Endothelial cell of umbilical vein (primary cell): ENCODE results near the gene DIPK1A. TPM values are rescaled to one million over a fixed set of nuclear protein-coding genes. Genes with fewer than 3 reads are reported as not detected.

Experiments
- BruUV-seq: library from RNA; stranded (reverse); fragments of 400-500 nt; replicated peaks from 2 replicates; lab custom pipeline; 2021; lab: Mats Ljungman, UMichigan
- CTCF ChIA-PET: fragments of 300-600, 350-600 bp; sonication (Branson Sonifier 250); formaldehyde crosslinking; loops from one replicate; lab custom pipeline; 2021; ENCODE audit warnings: antibody characterized with exemption, inconsistent platforms; lab: Charles Lee
- POLR2A ChIA-PET: fragments of 300-600, 350-600 bp; sonication (Branson Sonifier 250); formaldehyde crosslinking; loops from one replicate; lab custom pipeline; 2021; ENCODE audit warnings: antibody characterized with exemption, inconsistent platforms; lab: Charles Lee
- DNase-seq: peaks from one replicate; pipeline ENCODE4 v3.0.0-alpha.2; 2011; ENCODE audit warnings: low read depth, low spot score
- FAIRE-seq: peaks from 2 replicates; lab custom pipeline; 2011; peaks lifted over from hg19 to GRCh38; lab: Jason Lieb, UNC
- H2AFZ ChIP-seq: 2 replicates; pipeline ENCODE4 v1.6.0; 2012; ENCODE audit warnings: low read depth, low read length, control low read depth, inconsistent platforms
- H3K27ac ChIP-seq: 2 replicates; pipeline ENCODE4 v1.5.1; 2011; ENCODE audit warnings: low read depth, mild to moderate bottlenecking, control low read depth, low read length, moderate library complexity; ENCODE audit not compliant: insufficient read depth
- H3K27me3 ChIP-seq, 2 experiments: 2 replicates each; pipeline versions ENCODE4 v1.6.0 to v1.6.1; 2011; ENCODE audit warnings: low read length in 2 of 2, mixed read lengths in 1 of 2; ENCODE audit not compliant: control insufficient read depth in 2 of 2, insufficient read depth in 2 of 2
- H3K36me3 ChIP-seq, 2 experiments: 2 replicates in 1 of 2; 3 replicates in 1 of 2; pipeline ENCODE4 v1.5.1; 2011; ENCODE audit warnings: low read length in 2 of 2, mild to moderate bottlenecking in 1 of 2, moderate library complexity in 1 of 2; ENCODE audit not compliant: control insufficient read depth in 2 of 2, insufficient read depth in 2 of 2; ENCODE audit errors: extremely low read depth in 1 of 2
- H3K4me1 ChIP-seq: 3 replicates; pipeline ENCODE4 v1.5.1; 2011; ENCODE audit warnings: mild to moderate bottlenecking, low read length; ENCODE audit not compliant: control insufficient read depth, insufficient read depth; ENCODE audit errors: extremely low read depth
- H3K4me2 ChIP-seq: 2 replicates; pipeline ENCODE4 v1.6.1; 2011; ENCODE audit warnings: low read length, control low read depth, mixed read lengths; ENCODE audit not compliant: insufficient read depth
- H3K4me3 ChIP-seq, 3 experiments: fragments of 200-600 bp in 1 of 3; sonication (generic), shearing (Covaris generic) in 1 of 3; replicated peaks in 1 of 3; 2 replicates each; pipeline ENCODE4 v1.5.1; 2011 to 2016; ENCODE audit warnings: control low read depth in 3 of 3, low read length in 3 of 3, mild to moderate bottlenecking in 2 of 3, inconsistent platforms in 1 of 3, low read depth in 1 of 3, moderate library complexity in 1 of 3; ENCODE audit not compliant: insufficient read depth in 1 of 3
- H3K79me2 ChIP-seq: 2 replicates; pipeline ENCODE4 v1.6.0; 2012; ENCODE audit warnings: low read length, inconsistent platforms; ENCODE audit not compliant: control insufficient read depth, insufficient read depth
- H3K9ac ChIP-seq: replicated peaks from 2 replicates; pipeline ENCODE3; 2011; ENCODE audit warnings: low read length, control low read depth; ENCODE audit not compliant: insufficient read depth; ENCODE audit errors: extremely low read depth
- H3K9me1 ChIP-seq: replicated peaks from 3 replicates; pipeline ENCODE4 v1.6.0; 2011; ENCODE audit warnings: mild to moderate bottlenecking, low read length; ENCODE audit not compliant: control insufficient read depth, insufficient read depth; ENCODE audit errors: extremely low read depth
- H3K9me3 ChIP-seq: replicated peaks from 2 replicates; pipeline ENCODE4 v1.5.1; 2012; ENCODE audit warnings: low read length, inconsistent platforms; ENCODE audit not compliant: control insufficient read depth, insufficient read depth
- H4K20me1 ChIP-seq: replicated peaks from 2 replicates; pipeline ENCODE3; 2011; ENCODE audit warnings: mild to moderate bottlenecking, low read length; ENCODE audit not compliant: control insufficient read depth, insufficient read depth; ENCODE audit errors: extremely low read depth
- EZH2 ChIP-seq: IDR thresholded peaks from 2 replicates; pipeline ENCODE4 v1.6.1; 2012; ENCODE audit warnings: borderline replicate concordance, low read depth, mild to moderate bottlenecking, moderate library complexity, low read length, inconsistent platforms; ENCODE audit not compliant: severe bottlenecking
- FOS ChIP-seq: IDR thresholded peaks from 2 replicates; pipeline ENCODE4 v1.6.1; 2011; ENCODE audit warnings: mild to moderate bottlenecking, low read length, moderate library complexity, borderline replicate concordance; ENCODE audit not compliant: insufficient read depth
- GATA2 ChIP-seq: IDR thresholded peaks from 2 replicates; pipeline ENCODE4 v1.7.0; 2011; ENCODE audit warnings: low read depth, mild to moderate bottlenecking, moderate library complexity, mixed read lengths, low read length; ENCODE audit not compliant: insufficient read length, insufficient read depth
- JUN ChIP-seq: IDR thresholded peaks from 2 replicates; pipeline ENCODE4 v1.6.1; 2011; ENCODE audit warnings: borderline replicate concordance, low read depth; ENCODE audit not compliant: insufficient read length, insufficient read depth
- MYC ChIP-seq: IDR thresholded peaks from one replicate; pipeline ENCODE4 v1.6.1; 2011; ENCODE audit warnings: mild to moderate bottlenecking, low read depth, low read length
- POLR2A ChIP-seq: IDR thresholded peaks from 2 replicates; pipeline ENCODE4 v1.6.1; 2012; ENCODE audit warnings: low read depth, mild to moderate bottlenecking, control low read depth, low read length
- POLR2AphosphoS5 ChIP-seq: IDR thresholded peaks from 2 replicates; pipeline ENCODE4 v1.6.1; 2012; ENCODE audit warnings: low read depth, mild to moderate bottlenecking, control low read depth, low read length, moderate library complexity; ENCODE audit not compliant: insufficient read depth
- dilution Hi-C: fragments of 300-500 bp; cut with MboI; formaldehyde crosslinking; loops from one replicate; pipeline ENCODE4 v1.15.0; 2019; ENCODE audit warnings: low sequenced_read_pairs; ENCODE audit not compliant: extremely low pct_ligation_motif_present
- intact Hi-C: fragments of 100-400 bp; cut with micrococcal nuclease; formaldehyde crosslinking; loops from one replicate; pipeline ENCODE4 v1.10.0; 2022
- polyA plus RNA-seq, 4 experiments: library from polyadenylated mRNA; depleted of rRNA in 3 of 4; stranded (reverse) in 3 of 4; unstranded in 1 of 4; fragments of >200 nt; gene quantifications; 2 replicates each; pipeline versions ENCODE4 v1.2.1 to v1.2.3, GENCODE V29; 2011 to 2012; ENCODE audit warnings: missing spikeins in 1 of 4
- total RNA-seq: library from RNA; stranded (reverse); gene quantifications from 2 replicates; pipeline ENCODE4 v1.2.3, GENCODE V29; 2021
- TF ChIP-seq, protein P1 (sequence below), 2 donors: IDR thresholded peaks; 1 replicate in 1 of 2; 2 replicates in 1 of 2; pipeline ENCODE4 v1.5.1; 2011; ENCODE audit warnings: low read length in 2 of 2, mild to moderate bottlenecking in 2 of 2, moderate library complexity in 2 of 2, control low read depth in 1 of 2, inconsistent platforms in 1 of 2, low read depth in 1 of 2; ENCODE audit not compliant: insufficient read depth in 1 of 2; ENCODE audit errors: extremely low read depth in 1 of 2
- TF ChIP-seq, protein P2 (sequence below): IDR thresholded peaks from 2 replicates; pipeline ENCODE4 v1.6.1; 2011; ENCODE audit not compliant: insufficient read depth, insufficient read length

Gene DIPK1A
- total and polyA plus RNA-seq, 2 donors (not counting 3 experiments of a cell fraction or from before 2014, with no cell fraction given) = 0.25 to 0.93 TPM

DNA sequence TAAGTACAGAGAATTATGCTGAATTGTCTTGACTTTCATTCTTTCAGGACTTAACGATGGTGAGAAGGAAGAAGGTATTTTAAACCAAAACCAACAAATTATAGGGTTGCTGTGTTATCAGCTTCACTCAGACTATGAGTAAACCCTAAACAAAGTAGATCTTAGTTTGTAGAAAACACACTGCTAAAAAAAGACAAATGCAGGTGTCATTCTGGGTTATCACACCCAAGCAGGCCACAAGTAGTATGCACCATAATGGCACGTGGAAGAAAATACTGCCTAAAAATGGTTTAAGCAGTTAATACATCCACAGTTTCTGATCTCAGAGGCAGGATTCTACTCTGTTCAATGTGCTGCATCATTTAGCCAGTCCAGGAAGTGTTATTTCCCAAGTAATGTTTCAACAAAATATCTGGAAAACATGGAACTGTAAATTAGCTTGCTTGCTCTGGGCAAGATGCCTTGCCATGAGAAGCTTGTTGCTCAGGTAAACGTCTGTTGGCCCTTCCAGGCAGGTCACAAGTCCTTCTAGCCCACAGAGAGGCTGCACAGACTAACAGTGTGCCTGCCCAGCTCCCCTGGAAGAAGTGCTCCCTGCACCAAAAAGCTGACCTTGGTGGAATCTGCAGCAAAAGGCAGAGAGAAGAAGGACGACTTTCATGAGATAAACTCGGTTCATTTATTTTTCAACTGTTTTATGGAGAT is 4.1 kb downstream of the DIPK1A start:
- H3K9me3 ChIP-seq = no peaks in the 10 kb centered on the region
- BruUV-seq = no TSS peak
- TF ChIP-seq MYC (no peak), EZH2 (no peak), FOS (no peak), JUN (no peak), POLR2A (no peak), GATA2 (no peak), POLR2AphosphoS5 (no peak)
- TF ChIP-seq, protein P1, sequence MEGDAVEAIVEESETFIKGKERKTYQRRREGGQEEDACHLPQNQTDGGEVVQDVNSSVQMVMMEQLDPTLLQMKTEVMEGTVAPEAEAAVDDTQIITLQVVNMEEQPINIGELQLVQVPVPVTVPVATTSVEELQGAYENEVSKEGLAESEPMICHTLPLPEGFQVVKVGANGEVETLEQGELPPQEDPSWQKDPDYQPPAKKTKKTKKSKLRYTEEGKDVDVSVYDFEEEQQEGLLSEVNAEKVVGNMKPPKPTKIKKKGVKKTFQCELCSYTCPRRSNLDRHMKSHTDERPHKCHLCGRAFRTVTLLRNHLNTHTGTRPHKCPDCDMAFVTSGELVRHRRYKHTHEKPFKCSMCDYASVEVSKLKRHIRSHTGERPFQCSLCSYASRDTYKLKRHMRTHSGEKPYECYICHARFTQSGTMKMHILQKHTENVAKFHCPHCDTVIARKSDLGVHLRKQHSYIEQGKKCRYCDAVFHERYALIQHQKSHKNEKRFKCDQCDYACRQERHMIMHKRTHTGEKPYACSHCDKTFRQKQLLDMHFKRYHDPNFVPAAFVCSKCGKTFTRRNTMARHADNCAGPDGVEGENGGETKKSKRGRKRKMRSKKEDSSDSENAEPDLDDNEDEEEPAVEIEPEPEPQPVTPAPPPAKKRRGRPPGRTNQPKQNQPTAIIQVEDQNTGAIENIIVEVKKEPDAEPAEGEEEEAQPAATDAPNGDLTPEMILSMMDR (IDR thresholded peaks at IDR 0.05; ENCODE audit: extremely low read depth in 1 of 2, insufficient read depth in 1 of 2, low read depth in 1 of 2, low read length in 2 of 2) = no peak
- TF ChIP-seq, protein P2, sequence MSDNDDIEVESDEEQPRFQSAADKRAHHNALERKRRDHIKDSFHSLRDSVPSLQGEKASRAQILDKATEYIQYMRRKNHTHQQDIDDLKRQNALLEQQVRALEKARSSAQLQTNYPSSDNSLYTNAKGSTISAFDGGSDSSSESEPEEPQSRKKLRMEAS = no peak
- FAIRE-seq (no peak), DNase-seq (no peak)
- H3K27me3 ChIP-seq = peaks cover 18 to 26% of the 10 kb centered on the region in 2 experiments
- no peak overlapping the region for H3K4me3 ChIP-seq
- dilution Hi-C loops (no loop called here), intact Hi-C loops (no loop called here)
- ChIA-PET CTCF (interaction anchor here (1.0 to 1.7 kb wide), 4 partner anchors 30 to 98 kb away, joined by 3 to 5 read pairs (median 4); no protein-coding TSS in a partner anchor), POLR2A (no interaction called here)
- no peaks in the 10 kb centered on the region for H4K20me1 ChIP-seq
- no peak overlapping the region for H3K4me2 ChIP-seq
- H3K9me1 ChIP-seq = no peaks in the 10 kb centered on the region
- H3K9ac ChIP-seq = no peak overlapping the region
- H3K36me3 ChIP-seq = no peaks in the 10 kb centered on the region
- H2AFZ ChIP-seq = no peak overlapping the region
- peaks cover 9% of the 10 kb centered on the region for H3K4me1 ChIP-seq
- no peak overlapping the region for H3K27ac ChIP-seq
- no peaks in the 10 kb centered on the region for H3K79me2 ChIP-seq
